Left renal cortex interstitium (tissue), 4 donors: ENCODE data around the gene GCH1. TPM values are rescaled to one million over a fixed set of nuclear protein-coding genes. Genes with fewer than 3 reads are reported as not detected.

Source experiments
- DNase-seq, 4 donors: peaks; one replicate each; pipeline ENCODE4 v3.0.0-alpha.2; 2013; ENCODE audit warnings: low read depth in 4 of 4, low spot score in 2 of 4, missing footprints in 1 of 4
- polyA plus RNA-seq, 4 donors: library from polyadenylated mRNA; unstranded; fragments of 120-200 nt; gene quantifications; one replicate each; pipeline ENCODE4 v1.2.1, GENCODE V29; 2013; ENCODE audit not compliant: insufficient read length in 4 of 4

Gene GCH1
- polyA plus RNA-seq, 4 donors: 8.3 to 11.2 (median 10.2) TPM

DNA sequence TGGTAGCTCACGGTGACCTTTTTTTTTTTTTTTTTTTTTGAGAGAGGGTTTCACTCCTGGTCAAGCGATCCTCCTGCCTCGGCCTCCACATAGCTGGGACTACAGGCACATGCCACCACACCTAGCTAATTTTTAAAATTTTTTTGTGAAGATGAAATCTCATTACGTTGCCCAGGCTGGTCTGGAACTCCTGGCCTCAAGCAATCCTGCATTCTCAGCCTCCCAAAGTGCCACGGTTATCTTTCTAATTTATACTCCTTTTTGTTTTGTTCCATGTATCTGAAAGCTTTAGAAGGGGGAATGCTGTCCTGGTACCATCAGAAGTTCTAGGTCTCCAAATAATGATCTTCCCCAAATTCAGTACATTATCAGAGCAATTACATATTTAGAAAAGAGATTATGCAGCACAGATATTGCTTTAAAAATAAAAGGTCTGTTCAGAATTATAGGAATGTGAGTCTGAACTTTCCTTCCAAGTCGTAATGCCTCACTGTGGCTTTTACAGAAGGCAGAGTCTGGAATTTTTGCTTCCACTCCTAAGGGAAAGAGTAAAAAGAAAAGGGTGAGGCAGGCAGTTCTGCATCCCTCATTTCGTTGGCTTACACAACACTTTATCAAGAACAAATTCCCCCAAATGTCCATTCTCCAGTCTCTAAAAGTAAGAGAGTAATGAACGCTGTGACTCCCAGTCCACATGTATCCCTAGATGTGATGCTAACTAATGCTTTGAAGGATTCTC is 73.0 kb downstream of the GCH1 start:
- no peak for DNase-seq

DNA sequence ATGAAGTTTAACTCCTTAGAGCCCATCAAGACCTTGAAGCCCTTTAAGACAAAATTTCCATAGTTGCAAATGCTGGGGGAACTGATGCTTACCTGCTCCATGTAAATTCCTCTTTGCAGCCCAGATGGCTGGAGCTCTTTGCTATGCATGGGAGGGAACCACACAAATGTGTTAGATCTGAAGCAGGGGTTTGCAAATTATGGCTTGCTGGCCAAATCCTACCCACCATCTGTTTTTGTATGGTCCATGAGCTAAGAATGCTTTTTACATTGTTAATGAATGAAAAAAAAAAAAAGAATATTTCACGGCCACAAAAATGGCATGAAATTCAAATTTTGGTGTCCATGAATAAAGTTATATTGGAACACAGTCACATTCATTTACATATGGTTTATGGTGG is 74.6 kb downstream of the GCH1 start:
- DNase-seq: no peak

DNA sequence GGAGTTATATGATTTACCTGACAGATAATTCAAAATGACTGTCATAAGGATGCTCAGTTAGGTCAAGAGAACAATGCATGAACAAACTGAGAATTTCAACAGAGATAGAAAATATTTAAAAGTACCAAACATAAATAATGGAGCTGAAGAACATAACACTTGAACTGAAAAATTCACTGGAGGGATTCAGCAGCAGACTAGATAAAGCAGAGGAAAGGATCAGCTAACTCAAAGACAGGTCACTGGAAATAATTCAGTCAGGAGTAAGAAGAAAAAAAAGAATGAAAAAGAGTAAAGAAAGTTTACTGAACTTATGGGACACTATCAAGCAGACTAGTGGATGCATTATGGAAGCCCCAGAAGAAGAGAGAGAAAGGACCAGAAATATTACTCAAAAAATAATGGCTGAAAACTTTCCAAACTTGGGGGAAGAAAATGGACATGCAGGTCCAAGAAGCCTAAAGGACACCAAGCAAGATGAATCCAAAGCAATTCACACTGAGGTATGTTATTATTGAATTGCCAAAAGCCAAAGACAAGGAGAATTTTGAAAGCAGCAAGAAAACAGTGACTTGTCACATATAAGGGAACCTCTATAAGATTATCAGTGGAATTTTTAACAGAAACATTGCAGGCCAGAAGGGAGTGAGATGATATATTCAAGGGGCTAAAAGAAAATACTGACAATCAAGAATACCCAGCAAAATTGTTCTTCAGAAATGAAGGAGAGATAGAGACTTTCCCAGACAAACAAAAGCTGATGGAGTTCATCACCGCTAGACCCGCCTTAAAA is 78.7 kb downstream of the GCH1 start:
- DNase-seq: no peak

DNA sequence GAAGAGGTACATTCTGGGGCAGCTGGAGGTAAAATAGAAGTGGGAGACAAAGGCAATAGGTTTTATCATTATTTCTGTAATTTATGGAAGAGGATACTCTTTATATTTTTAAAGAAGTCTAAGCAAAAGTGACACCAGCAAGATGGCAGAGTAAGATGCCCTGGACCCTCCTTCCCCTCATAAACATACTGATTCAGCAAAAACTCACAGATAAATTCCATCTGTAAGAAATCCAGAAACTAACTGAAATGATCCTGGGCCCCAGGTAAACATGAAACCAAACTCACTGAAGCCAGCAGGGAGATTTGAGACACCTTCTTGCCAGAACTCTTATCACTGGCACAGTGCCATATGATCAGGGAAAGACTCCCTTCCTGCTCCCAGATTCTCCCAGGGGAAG is 79.9 kb downstream of the GCH1 start:
- DNase-seq: no peak

DNA sequence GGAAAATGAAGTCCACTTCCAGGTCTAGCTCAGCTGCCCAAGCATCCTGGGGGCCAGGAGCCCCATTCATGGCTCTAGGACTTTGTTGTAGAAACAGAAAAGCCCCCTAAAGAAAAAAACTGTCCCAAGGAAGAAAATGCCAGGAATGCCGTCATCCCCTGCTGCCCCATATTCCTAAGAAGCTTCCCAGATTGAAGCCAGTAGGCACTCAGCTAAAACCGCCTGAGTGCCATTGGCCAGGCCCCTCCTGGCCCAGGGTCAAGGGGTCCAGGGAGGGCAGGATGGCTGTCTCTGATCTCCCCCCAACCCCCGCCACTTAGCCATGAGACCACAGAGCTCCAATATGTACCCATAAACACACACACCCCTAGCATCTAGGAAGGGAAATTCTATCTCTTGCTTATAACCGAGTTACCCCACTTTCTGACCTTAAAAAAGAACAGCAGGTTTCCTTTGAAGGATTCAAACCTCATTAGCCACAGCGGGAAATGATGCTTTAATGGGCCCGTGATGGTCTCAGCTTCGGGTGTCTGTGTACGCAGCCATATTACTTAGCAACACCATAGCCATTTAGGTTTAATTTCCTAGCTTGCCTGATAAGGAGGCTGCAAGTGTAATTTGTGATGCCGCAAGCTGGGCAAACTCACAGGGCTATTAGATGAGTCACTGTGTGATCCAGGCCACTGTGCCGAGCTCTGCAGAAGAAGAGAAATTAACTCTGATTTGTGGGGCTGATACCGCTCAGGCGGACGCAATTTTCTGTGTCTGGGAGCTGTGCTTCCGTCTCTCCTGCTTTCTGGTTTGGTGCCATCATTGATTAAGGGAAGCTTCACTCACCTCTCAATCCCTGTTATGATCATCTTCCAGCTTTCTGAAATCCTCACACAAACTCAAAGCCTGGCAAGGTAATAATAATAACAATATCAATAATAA is 84.2 kb downstream of the GCH1 start:
- no peak for DNase-seq

DNA sequence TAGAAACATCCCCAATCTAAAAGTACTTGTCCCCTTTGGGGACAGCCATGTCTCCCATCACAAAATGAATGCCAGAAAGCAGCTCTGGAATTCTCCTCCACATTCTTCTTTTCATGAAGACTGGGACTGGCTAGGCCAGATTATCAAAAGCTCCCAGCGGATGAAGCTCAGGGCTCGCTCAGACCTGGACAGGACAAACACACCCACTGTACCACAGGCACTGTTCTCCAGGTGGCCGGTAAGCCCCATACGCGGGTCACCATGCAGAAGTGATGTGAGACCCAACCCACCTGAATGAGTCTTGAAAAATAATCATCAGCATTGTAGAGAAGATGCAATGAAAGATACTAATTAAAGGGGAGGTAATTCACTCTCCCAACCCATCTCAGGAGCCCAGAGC is 85.1 kb downstream of the GCH1 start:
- no peak for DNase-seq

DNA sequence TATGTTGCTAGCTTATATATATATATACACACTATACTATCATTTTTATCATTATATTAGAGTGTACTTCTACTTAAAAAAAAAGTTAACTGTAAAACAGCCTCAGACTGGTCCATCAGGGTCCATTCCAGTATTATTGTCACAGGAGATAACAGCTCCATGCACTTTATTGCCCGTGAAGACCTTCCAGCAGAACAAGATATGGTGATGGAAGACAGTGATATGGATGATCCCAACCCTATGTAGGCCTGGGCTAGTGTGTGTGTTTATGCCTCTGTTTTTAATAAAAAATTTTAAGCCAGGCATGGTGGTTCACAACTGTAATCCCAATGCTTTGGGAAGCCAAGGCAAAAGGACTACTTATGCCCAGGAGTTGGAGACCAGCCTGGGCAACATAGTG is 86.2 kb downstream of the GCH1 start:
- no peak for DNase-seq

DNA sequence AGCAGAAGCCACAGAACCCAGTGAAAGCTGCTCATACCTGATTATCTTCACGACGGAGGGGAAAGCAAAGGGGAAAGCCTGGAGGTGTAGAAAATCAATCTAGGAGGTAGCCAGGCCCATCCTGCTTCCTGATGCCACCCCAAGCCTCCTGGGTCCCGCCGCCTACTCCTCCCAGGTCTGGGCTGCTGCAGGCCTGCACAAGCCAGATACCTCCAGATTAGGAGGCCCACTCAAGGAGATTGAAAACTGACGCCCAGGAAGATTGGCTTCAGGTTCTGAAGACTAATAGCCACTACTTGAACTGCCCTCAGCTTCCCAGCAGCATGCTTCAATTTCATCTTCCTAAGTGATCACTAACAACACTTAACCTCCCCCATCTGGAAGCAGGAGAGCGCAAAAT is 87.1 kb downstream of the GCH1 start:
- DNase-seq: no peak

DNA sequence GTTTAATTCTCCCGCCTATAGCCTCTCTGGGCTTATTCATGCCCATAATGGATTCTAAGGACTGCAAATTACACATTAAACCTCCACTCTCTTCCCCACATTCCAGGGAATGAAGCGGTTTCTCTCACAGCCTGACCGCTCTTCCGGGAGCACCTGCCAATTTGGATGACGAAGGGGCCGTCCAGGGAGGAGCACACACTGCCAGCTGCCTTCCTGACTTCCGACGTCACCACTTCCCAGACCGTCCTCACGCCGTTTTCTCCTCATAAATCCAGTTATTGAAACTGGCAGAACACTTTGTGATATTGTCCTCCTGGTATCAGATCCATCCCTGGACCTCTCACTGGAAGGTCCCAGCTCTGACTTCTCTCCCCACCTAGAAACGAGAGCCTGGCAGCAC is 87.6 kb downstream of the GCH1 start:
- DNase-seq: no peak

DNA sequence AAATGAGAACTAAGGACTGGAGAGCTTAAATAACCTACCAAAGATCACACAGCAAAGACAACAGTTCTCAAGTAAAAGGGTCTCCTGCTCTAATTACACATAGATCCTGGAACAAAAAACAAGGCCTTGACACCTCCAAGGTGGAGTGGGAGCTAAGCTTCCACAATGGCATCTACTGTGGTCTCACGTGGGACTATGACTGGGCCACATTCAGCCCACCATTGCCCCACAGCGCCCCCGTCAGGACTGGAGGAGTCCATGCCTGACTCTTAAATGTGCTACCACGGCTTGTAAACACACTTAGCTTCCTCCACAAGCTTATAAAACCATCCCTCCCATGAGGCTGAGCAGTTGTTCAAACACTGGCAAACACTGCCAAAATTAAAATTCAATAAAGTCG is 88.5 kb downstream of the GCH1 start:
- no peak for DNase-seq

DNA sequence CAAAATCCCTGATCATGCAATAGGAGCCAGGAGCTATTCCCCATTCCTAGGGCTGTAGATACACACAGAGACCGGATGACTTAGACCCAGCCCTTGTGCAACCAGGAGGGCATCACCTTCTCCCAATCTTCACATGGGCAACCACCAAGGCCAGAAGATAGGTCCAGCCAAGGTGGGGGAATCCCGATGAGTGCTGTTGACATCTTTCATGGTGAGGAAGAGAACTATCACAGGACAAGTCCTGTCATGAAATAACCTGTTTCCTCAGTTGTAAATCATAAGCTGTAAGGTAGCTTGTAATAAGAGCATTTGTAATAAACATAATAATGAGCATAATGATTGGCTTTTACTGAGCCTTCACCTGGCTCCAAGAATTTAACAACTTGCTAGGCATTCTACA is 89.5 kb downstream of the GCH1 start:
- DNase-seq: no peak

DNA sequence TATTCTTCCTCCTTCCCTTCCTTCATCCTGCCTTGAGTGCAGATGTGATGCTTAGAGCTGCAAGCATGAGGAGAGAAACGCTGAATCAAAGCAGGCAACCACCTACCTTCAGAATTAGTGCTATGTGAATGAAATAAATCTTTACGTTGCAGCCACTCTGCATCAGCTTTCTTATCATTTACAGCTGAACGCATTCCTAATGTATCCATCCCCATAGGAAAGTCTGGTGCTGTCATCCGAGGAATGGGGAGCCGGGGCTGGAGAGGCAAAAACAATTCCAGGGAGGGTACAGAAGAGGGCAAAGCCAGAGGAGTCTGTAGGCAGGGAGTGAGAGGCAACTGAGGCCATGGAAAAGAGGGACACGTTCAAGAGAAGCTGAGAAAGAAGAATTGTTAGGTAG is 90.0 kb downstream of the GCH1 start:
- DNase-seq: no peak

DNA sequence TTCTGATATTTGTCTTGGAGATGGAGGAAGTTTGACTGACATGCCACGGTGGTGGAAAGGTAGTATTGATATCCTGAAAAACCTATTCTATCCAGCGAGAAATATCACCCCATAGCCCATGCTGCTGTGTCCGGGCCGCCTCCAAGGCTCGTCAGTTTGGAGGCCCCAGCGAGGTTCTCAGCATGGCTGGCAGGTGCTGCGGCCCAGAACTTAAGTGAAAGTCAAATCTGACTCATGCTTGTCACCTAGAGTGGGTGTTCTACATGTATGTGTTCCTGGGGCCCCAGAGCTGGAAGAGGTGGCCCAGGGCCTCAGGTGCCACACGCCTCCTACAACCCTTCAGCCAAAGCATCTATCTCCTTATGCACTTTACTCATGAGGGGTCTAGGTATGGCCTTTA is 92.9 kb downstream of the GCH1 start:
- DNase-seq: no peak

DNA sequence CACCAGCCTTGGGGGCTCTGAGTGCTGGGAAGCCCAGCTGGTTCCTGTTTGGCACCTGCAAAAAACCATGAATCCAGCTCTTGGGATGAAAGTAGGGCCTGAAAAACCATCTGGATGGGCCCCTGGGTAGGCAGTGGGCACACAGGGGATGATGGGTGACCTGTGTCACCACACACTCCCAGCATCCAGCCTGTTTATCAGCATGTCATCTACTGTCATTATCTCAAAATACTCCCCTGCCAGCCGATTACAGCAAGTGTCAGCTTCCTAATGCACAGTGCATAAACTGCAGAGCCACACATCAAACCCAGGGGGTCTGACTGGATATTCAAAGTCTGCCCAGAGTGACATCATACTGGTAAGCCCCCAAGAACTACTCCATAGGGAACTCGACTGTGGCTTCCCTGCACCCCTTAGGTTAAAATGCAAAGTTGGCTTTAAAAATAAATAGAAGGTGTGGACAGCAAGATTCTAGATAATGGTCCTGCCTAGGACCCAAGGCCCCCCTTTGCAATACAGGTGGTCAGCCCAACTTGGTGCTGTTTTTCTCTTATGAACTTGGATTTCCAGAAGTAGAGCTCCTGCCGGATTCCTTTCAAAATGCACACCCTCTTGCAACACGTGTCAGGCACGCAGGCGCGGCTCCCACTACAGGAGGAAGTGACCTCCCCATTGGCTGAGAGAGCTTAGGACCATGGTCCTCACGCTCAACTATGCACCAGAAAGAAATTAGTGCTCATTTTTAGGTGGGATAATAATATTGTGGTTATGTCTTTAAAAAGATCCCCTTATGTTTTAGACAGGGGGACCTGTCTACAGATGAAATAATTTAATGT is 94.1 kb downstream of the GCH1 start:
- DNase-seq: no peak

DNA sequence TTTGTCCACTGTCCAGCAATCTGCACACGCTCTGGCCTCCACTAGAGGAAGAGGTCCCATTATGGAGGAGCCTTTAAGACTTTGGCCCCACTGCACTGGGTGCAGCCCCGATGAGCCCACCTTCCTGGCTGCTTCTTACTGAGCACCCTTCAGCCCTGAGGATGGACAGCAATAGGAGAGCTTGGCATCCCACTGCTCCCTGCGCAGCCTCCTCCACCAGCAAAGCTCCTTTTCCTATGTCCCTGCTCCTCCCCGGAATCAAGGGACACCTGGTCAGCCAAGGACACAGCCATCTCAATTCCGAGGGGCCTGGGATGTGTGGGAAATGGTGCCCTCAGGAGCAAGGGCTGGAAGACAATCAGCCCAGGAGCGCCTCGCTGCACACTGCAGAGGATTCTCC is 94.7 kb downstream of the GCH1 start:
- no peak for DNase-seq

DNA sequence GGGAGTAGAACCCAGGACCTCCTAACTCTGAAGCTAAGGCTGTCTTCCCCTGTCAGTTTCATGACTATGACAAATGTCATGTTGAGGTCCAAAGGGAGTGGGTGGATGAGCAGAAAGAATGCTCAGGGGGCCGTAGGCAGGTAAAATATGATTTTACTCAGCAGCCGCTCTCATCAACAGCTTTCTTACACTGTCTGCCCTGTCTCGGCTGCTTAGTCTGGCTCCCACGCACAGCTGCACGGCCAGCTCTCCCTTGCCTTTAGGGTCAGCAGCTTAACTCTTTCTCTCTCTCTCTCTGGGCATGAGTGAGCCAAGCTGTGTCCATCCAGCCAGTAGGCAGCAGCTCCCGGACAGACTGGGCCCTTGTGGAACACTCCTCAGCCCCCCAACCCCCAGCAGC is 95.2 kb downstream of the GCH1 start:
- DNase-seq: no peak

DNA sequence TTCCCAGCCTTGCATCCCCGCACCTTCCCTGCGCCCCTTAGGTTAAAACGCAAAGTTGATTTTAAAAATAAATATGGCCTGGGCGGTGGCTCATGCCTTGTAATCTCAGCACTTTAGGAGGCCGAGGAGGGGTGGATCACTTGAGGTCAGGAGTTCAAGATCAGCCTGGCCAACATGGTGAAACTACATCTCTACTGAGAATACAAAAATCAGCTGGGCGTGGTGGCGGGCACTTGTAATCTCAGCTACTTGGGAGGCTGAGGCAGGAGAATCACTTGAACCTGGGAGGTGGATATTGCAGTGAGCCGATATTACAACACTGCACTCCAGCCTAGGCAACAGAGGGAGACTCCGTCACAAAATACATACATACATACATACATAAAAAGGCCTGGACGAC is 96.0 kb downstream of the GCH1 start:
- no peak for DNase-seq

DNA sequence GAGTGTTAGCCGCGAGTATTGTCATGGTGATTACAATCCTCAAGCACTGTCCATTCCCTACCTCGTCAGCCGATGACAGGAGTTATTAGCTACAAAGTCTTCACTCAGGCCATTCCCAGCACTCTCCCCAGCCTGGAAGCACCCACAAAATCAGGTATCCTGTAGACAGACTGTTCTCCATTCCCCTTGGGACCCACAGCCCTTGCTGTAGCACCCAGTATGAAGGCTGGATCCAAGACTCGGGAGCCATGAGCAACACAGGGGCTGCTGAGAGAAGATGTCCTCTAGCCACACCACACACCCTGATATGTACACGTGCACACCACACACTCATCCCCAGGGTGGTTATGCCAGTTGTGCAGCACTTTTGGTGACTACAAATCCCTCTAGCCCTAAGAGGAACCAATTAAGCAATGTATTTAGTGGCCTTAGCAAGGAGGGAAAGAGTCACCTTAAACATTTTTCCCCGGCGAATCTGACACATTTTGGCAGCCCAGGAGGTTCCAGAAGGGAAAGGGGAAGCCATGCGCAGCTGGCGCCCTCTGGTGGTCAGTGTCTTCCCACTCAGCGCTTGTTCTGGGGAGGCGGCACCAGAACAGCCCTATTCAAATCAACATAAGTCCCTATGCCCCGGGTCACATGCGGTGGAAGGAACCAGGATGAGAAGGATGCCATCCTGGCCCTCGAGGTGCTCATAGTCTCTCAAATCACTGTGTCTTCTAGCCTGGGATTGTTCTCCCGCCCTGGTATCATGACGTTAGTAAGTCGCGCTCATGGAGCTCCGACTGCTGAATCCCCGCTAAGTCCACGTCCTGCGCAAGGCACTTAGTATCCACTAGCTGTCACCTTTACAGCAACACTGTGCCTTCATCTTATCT is 96.9 kb downstream of the GCH1 start:
- peak in 3 of 4 donors; percentile 57 to 73 (median 66) for DNase-seq

DNA sequence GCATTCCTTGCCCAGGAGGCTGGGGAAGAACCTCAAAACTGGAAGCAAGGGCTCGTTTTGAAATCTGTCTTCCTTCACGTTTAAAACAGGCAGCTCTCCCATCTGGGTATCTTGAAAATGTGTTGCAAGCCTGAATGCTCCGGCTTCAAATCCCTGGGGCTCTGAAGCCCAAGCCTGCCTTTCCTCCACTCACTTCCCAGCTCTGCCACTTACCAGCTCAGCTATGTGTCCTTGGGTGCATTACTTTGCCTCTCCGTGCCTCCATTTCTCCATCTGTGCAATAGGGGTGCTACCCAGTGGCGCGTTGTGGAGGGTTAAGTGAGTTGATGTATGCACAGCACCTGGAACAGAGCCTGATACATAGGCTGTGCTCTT is 97.6 kb downstream of the GCH1 start:
- no peak for DNase-seq
